Measurements from ENCODE around the gene SLC25A28. TPM values are rescaled to one million over a fixed set of nuclear protein-coding genes. Genes with fewer than 3 reads are reported as not detected.

Gene SLC25A28
- total and polyA plus RNA-seq, 2 experiments from 2014 or later = 12.4 to 15.5 TPM

DNA sequence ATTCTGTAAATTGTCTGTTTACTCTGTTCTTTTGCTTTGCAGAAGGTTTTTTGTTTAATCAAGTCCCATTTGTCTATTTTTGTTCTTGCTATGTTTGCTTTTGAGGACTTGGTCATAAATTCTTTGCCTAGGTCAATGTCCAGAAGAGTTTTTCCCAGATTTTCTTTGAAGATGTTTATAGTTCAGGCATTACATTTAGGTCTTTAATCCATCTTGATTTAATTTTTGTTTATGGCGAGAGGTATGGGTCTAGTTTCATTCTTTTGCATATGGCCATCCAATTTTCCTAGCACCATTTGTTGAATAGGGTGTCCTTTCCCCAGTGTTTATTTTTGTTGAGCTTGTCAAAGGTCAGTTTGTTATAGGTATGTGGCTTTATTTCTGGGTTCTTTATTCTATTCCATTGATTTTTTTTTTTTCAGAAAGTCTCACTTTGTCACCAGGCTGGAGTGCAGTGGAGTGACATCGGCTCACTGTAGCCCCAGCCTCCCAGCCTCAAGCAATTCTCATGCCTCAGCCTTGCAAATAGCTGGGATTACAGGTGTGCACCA is 27.4 kb upstream of the SLC25A28 start:
- H3K27ac ChIP-seq (ENCODE audit: low read depth) = no peak overlapping the region
- Mint-ChIP-seq H3K27me3 (ENCODE audit: insufficient read depth, low read depth, poor library complexity) (peaks cover 8% of the 10 kb centered on the region), H3K27ac (no peak overlapping the region), H3K4me1 (no peaks in the 10 kb centered on the region), H3K9me3 (peaks cover 38% of the 10 kb centered on the region), H3K36me3 (ENCODE audit: low read depth) (peaks cover 3% of the 10 kb centered on the region; the same call in 2 of the 3 replicates), H3K4me3 (no peak overlapping the region)
- no peak overlapping the region for H3K4me3 ChIP-seq
- no peaks in the 10 kb centered on the region for H3K9me2 ChIP-seq (ENCODE audit: insufficient read depth)
- H3K36me3 ChIP-seq (ENCODE audit: insufficient read depth) = no peaks in the 10 kb centered on the region
- no peak overlapping the region for H3K4me2 ChIP-seq
- H3K79me2 ChIP-seq (replicated peaks; ENCODE audit: insufficient read depth) = no peaks in the 10 kb centered on the region
- no peaks in the 10 kb centered on the region for H3F3A ChIP-seq (replicated peaks; ENCODE audit: low read depth)
- H2AFZ ChIP-seq = no peak overlapping the region
- no peaks in the 10 kb centered on the region for H3K4me1 ChIP-seq (ENCODE audit: insufficient read depth)
- DNase-seq (ENCODE audit: low spot score) (no peak), ATAC-seq (no peak)
- no peaks in the 10 kb centered on the region for H4K20me1 ChIP-seq (replicated peaks; ENCODE audit: insufficient read depth)
- TF ChIP-seq, protein P1, sequence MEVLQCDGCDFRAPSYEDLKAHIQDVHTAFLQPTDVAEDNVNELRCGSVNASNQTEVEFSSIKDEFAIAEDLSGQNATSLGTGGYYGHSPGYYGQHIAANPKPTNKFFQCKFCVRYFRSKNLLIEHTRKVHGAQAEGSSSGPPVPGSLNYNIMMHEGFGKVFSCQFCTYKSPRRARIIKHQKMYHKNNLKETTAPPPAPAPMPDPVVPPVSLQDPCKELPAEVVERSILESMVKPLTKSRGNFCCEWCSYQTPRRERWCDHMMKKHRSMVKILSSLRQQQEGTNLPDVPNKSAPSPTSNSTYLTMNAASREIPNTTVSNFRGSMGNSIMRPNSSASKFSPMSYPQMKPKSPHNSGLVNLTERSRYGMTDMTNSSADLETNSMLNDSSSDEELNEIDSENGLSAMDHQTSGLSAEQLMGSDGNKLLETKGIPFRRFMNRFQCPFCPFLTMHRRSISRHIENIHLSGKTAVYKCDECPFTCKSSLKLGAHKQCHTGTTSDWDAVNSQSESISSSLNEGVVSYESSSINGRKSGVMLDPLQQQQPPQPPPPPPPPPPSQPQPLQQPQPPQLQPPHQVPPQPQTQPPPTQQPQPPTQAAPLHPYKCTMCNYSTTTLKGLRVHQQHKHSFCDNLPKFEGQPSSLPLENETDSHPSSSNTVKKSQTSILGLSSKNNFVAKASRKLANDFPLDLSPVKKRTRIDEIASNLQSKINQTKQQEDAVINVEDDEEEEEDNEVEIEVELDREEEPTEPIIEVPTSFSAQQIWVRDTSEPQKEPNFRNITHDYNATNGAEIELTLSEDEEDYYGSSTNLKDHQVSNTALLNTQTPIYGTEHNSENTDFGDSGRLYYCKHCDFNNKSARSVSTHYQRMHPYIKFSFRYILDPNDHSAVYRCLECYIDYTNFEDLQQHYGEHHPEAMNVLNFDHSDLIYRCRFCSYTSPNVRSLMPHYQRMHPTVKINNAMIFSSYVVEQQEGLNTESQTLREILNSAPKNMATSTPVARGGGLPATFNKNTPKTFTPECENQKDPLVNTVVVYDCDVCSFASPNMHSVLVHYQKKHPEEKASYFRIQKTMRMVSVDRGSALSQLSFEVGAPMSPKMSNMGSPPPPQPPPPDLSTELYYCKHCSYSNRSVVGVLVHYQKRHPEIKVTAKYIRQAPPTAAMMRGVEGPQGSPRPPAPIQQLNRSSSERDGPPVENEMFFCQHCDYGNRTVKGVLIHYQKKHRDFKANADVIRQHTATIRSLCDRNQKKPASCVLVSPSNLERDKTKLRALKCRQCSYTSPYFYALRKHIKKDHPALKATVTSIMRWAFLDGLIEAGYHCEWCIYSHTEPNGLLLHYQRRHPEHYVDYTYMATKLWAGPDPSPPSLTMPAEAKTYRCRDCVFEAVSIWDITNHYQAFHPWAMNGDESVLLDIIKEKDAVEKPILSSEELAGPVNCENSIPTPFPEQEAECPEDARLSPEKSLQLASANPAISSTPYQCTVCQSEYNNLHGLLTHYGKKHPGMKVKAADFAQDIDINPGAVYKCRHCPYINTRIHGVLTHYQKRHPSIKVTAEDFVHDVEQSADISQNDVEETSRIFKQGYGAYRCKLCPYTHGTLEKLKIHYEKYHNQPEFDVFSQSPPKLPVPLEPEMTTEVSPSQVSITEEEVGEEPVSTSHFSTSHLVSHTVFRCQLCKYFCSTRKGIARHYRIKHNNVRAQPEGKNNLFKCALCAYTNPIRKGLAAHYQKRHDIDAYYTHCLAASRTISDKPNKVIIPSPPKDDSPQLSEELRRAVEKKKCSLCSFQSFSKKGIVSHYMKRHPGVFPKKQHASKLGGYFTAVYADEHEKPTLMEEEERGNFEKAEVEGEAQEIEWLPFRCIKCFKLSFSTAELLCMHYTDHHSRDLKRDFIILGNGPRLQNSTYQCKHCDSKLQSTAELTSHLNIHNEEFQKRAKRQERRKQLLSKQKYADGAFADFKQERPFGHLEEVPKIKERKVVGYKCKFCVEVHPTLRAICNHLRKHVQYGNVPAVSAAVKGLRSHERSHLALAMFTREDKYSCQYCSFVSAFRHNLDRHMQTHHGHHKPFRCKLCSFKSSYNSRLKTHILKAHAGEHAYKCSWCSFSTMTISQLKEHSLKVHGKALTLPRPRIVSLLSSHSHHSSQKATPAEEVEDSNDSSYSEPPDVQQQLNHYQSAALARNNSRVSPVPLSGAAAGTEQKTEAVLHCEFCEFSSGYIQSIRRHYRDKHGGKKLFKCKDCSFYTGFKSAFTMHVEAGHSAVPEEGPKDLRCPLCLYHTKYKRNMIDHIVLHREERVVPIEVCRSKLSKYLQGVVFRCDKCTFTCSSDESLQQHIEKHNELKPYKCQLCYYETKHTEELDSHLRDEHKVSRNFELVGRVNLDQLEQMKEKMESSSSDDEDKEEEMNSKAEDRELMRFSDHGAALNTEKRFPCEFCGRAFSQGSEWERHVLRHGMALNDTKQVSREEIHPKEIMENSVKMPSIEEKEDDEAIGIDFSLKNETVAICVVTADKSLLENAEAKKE (CRISPR knock-in tag; IDR thresholded peaks at IDR 0.05) = no peak
- TF ChIP-seq JUNB (IDR thresholded peaks at IDR 0.05; ENCODE audit: unreplicated experiment) = no peak
- TF ChIP-seq EZH2phosphoT487 (IDR thresholded peaks at IDR 0.05; ENCODE audit: unreplicated experiment) = no peak
- no peak for TF ChIP-seq STAT1 (IDR thresholded peaks at IDR 0.05; ENCODE audit: unreplicated experiment)
- no peak for TF ChIP-seq NANOG (IDR thresholded peaks at IDR 0.05; ENCODE audit: borderline replicate concordance)
- no peak for TF ChIP-seq EZH2 (IDR thresholded peaks at IDR 0.05; ENCODE audit: low read depth, unreplicated experiment)
- H3K27me3 ChIP-seq (ENCODE audit: insufficient read depth) = no peaks in the 10 kb centered on the region

GRCh38 chr10:99633832-99634231 is 13.6 kb upstream of the SLC25A28 start:
- DNase-seq (ENCODE audit: low spot score) = no peak
- no peaks in the 10 kb centered on the region for H3K36me3 Mint-ChIP-seq (ENCODE audit: low read depth)
- no peaks in the 10 kb centered on the region for H4K20me1 ChIP-seq (replicated peaks; ENCODE audit: insufficient read depth)
- H3K79me2 ChIP-seq (replicated peaks; ENCODE audit: insufficient read depth) = no peaks in the 10 kb centered on the region
- no peaks in the 10 kb centered on the region for H3K9me2 ChIP-seq (ENCODE audit: insufficient read depth)
- peaks cover 3% of the 10 kb centered on the region for H3K27me3 Mint-ChIP-seq (ENCODE audit: insufficient read depth, low read depth, poor library complexity)
- H2AFZ ChIP-seq = no peak overlapping the region
- H3K4me1 Mint-ChIP-seq = peaks cover 7% of the 10 kb centered on the region; the same call in 2 of the 3 replicates
- no peaks in the 10 kb centered on the region for H3K27me3 ChIP-seq (ENCODE audit: insufficient read depth)
- H3K9me3 Mint-ChIP-seq = no peaks in the 10 kb centered on the region
- no peaks in the 10 kb centered on the region for H3K4me1 ChIP-seq (ENCODE audit: insufficient read depth)
- H3K27ac Mint-ChIP-seq = no peak overlapping the region
- TF ChIP-seq EZH2 (IDR thresholded peaks at IDR 0.05; ENCODE audit: low read depth, unreplicated experiment) (no peak), STAT1 (IDR thresholded peaks at IDR 0.05; ENCODE audit: unreplicated experiment) (no peak), ZNF114 (CRISPR knock-in tag; IDR thresholded peaks at IDR 0.05) (no peak)
- no peak for ATAC-seq
- H3K4me3 Mint-ChIP-seq = no peak overlapping the region
- no peak overlapping the region for H3K27ac ChIP-seq (ENCODE audit: low read depth)
- H3K4me3 ChIP-seq = no peak overlapping the region
- H3K36me3 ChIP-seq (ENCODE audit: insufficient read depth) = no peaks in the 10 kb centered on the region
- no peak overlapping the region for H3K4me2 ChIP-seq
- no peaks in the 10 kb centered on the region for H3F3A ChIP-seq (replicated peaks; ENCODE audit: low read depth)
